ACHN (cell line): ENCODE results near the gene AKT1.
"Not testable (repeated sequence)": the region's sequence is repeated elsewhere in the genome, so short reads cannot be mapped to it uniquely, and the experiment has no call there.

ENCODE experiments used
- DNase-seq: peaks from one replicate; pipeline ENCODE4 v3.0.0-alpha.2; 2015
- in situ Hi-C: cut with HindIII; loops from 2 replicates; pipeline ENCODE4 v1.10.0; 2017; ENCODE audit warnings: low sequenced_read_pairs, low pct_ligation_motif_present, low pct_unique_long_range_greater_than_20kb

Gene AKT1

DNA sequence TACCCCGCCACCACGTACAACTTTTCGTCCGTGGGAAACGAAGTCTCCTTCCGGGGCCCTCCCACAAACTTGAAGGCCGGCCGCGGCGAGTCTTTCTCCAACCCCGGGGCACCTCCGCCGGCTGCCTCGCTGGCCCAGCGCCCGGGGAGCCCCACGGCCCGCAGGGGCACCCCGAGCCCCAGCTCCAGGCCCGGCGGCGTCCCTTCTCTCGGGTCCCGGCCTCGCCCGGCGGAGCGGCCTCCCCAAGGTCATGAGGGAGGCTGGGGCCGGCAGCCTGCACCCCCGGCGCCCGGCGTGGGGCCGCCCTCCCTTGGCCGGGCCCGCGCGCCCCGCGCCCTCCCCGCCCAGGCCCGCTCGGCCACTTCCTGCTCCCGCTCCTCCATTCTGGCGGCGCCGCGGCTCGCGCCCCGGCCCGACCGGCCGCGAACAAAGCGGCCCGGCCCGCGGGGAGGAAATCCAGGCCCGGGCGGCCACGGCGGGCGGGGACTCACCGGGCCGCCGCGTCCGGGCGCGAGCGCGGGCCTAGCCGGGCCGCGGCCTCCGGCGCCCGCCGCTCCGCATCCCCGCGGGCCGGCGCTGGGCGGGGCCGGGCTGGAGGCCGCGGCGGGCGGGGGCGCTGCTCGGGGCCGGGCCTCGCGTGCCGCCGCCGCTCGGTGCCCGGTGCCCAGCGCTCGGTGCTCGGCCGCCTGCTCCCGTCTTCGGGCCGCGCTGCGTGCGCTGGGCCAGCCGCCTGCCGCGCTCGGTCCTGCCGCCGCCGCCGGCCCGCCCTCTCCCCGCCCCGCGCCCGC is at the start of gene AKT1:
Gene AKT1 (minus strand): TSS at position 756 of the 788 bp plus-strand sequence. CDS start 3,105 bp downstream, outside the sequence.
- in situ Hi-C loops = no loop called here
- peak; percentile 18 for DNase-seq

DNA sequence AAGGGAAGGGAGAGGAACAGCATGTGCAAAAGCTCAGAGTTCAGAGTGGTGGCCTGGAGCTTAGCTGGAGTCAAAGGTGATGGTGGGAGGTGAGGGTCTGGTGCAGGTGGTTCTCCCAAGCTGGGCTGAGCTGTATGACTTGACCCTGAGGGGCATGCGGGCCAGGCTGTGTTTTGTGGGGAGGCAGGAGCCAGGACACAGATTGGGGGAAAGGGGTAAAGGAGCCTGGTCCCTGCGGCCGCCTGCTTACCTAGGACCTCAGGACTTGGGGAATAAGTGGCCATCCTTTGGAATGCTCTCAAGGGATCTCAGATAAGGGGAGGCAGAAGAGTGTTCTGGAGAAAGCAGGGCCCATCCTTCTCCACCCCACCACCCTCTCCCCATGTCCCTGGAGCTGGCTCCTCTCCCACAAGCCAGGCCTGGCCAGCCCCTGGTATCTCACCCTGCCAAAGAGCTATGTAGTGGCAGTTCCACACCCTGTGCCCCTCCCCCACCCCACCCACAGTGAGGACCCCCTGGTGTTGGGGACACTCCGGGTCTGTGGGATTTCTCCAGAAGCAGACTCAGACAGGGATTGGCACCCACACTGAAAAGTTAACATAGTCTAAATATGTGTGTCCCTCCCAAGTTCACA is 49.6 kb upstream of the AKT1 start:
- no peak for DNase-seq
- in situ Hi-C loops = no loop called here

DNA sequence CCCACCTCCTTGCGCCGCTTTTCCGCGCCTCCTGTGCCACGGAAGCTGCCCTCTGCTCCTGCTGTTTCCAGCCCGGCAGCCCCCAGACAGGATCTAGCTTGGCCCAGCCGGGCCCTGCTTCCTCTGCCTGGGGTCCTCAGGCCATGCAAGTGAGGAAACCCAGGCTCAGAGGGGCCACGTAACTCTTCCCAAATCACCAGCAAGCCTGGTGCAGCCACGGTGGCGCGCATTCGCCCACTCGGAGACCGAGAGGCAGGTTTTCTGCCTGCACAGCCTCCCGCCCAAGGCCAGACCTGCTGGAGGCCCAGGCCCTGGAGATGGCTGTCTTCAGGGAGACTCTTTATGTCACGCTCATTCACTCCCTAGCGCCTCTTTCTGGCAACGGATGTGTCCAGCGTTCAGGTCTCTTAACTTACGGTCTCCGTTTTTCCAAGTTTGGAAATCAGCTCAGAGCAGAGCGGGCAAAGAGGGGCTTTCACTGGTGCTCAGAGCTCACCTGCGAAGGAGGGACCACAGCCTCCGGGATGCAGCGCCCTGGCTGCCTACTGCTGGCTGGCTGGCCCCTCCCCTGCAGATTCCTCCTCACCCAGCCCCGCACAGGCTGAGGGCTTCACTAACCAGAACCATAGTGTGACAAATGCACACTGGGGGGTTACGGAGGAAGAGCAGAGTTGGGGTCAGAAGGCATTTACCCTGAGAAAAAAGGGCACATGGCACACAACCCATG is 48.9 kb upstream of the AKT1 start:
- DNase-seq = no peak

GRCh38 chr14:104843442-104844305 is 48.1 kb upstream of the AKT1 start:
- no peak for DNase-seq
- in situ Hi-C loops = no loop called here

More for the DNA sequence above, 48.9 kb upstream of the AKT1 start:
- in situ Hi-C loops = no loop called here

GRCh38 chr14:104843006-104843405 is 47.5 kb upstream of the AKT1 start:
- DNase-seq = no peak
- in situ Hi-C loops = no loop called here

GRCh38 chr14:104841730-104842129 is 46.2 kb upstream of the AKT1 start:
- DNase-seq = no peak
- in situ Hi-C loops = no loop called here

GRCh38 chr14:104836171-104836935 is 40.8 kb upstream of the AKT1 start:
- in situ Hi-C loops, DNase-seq: not testable (repeated sequence)

DNA sequence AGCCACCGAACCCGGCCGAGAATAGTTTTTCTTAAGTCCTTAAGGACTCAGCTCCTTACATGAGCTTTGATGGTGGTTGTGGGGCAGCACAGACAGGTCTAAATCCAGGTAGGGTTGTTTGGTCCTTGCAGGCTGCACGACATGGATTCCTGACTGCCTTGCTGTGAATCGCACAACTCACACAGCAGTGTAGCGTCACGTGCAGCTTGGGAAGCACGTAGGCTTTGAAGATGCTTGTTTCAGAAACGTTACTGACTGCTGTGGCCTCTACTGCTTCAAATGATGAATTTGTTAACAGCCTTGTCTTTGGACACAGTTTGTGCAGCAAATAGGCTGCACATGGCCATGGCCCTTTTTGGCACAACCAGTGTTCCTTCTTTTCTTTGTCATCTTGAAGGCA is 35.2 kb upstream of the AKT1 start:
- in situ Hi-C loops = no loop called here
- no peak for DNase-seq

GRCh38 chr14:104827177-104828055 is 31.9 kb upstream of the AKT1 start:
- peak; percentile 64 for DNase-seq
- in situ Hi-C loops = loop anchor here (10.0 kb wide), 1 partner anchor 73 kb away; the partner anchor contains the start of gene SIVA1

DNA sequence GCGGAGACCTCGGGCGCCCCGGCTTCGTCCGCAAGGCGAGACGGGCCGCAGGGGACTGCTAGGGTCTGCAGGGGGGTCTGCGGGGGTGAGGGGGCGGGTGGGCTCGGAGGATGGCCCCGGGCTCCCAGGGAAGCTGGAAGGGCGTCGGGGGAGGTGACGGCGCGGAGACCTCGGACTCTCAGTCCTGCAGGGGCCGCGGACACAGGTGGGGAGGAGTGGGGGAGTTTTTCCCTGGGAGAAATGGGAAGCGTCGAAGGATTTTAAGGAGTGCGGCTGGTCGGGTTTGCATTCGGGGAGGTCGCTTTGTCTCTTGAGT is 31.3 kb upstream of the AKT1 start:
- in situ Hi-C loops = loop anchor here (10.0 kb wide), 1 partner anchor 72 kb away; the partner anchor contains the start of gene SIVA1

GRCh38 chr14:104826189-104826860 is 30.8 kb upstream of the AKT1 start:
- in situ Hi-C loops = loop anchor here (10.0 kb wide), 1 partner anchor 72 kb away; the partner anchor contains the start of gene SIVA1
- DNase-seq = peak; percentile 83

More for the DNA sequence above, 31.3 kb upstream of the AKT1 start:
- DNase-seq = no peak

DNA sequence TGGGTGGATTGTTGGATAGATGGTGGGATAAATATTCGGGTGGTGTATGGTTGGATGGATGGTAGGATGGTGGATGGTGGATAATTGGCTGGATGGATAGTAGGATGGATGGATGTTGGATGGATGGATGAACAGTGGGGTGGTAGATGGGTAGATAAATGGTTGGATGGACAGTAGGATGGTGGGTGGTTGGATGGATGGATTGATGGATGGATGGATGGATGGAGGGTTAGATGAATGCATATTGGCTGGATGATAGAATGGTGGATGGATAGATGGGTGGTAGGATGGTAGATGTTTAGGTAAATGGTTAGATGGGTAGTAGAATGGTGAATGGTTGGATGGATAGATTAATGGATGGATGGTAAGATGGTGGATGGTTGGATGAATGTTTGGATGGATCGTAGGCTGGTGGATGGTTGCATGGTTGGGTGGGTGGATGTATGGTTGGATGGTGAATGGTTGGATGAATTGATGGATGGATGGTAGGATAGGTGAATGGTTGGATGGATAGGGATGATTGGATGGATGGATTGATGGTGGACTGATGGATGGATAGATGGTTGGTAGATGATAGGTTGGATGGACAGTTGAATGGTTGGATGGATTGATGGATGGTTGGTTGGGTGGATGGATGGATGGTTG is 28.9 kb upstream of the AKT1 start:
- in situ Hi-C loops = loop anchor here (10.0 kb wide), 1 partner anchor 70 kb away; the partner anchor contains the start of gene SIVA1
- DNase-seq = no peak

- DNase-seq = no peak
- in situ Hi-C loops = loop anchor here (10.0 kb wide), 1 partner anchor 68 kb away; the partner anchor contains the start of gene SIVA1
Measured at GRCh38 chr14:104822821-104823615, 27.5 kb upstream of the AKT1 start.

DNA sequence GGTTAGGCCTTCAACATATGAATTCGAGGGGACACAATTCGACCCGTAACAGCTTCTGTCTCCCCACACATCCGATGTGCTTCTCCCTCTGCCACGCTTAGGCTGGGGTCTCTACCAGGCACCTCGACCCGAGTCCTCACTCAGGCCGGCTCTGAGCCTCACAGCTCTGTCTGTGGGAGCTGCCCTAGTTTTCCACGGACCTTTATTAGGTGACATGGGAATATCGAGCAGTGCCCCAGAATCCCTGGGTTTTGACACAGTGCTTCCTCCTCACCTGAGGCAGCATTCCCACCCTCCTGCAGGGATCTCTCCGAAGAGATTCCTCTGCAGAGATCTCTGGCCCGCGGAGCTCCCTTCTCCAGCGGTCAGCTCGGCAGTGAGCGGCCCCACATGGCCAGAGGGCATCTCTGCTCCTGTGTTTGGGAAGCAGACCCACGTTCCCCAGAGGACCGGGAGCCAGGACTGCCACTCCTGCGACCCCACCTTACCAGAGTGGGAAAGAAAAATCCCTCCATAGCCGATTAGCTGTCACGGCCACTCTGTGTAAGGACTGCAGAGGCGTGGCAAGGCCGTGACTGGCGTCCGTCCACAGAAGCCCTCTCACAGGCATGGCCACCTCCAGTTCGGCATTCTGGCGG is 26.5 kb upstream of the AKT1 start:
- in situ Hi-C loops = loop anchor here (10.0 kb wide), 1 partner anchor 67 kb away; the partner anchor contains the start of gene SIVA1
- no peak for DNase-seq
